ENCODE results near the gene MGP. TPM values are rescaled to one million over a fixed set of nuclear protein-coding genes. Genes with fewer than 3 reads are reported as not detected.

Gene MGP
- total RNA-seq, 2 experiments from 2014 or later, result 1.3 to 1.8 TPM

DNA sequence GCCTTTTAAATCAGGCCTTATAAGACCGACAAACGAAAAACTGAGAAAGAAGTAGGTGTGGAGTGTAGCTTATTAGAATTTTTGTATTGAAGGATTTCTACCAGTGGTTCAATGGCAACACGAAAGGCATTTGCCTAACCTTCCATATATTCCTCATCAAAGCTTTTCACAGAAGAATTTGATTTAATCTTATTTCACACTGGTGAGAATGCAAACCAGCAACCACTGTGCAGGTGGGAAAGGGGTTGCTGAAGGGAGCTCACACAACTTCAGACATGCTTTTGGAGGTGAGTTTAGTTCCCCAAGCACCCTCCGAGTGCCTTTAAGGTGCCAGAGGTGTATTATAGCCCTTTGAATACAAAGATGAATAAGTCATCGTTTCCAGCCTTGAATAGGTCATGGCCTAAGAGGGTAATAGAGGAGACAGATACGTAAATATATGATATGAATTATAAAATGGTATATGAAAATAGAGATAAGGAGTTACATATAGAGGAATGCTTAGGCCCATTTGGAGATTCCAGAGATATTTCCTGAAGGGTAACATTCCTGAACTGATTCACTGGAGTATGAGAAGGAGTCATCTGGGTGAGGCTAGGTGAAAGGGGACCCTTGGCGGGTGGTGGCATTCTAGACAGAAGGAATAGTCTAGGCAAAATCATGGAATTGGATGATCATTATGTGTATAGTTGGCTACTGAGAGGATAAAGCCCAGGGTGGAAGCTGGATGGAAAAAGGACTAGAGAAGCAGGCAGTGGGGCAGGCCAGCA, 46.3 kb upstream of the MGP start:
- Mint-ChIP-seq H3K36me3 (ENCODE audit: low read depth) (peaks cover 88% of the 10 kb centered on the region), H3K4me1 (ENCODE audit: low read depth) (peaks cover 13% of the 10 kb centered on the region), H3K27ac (no peak overlapping the region), H3K27me3 (no peaks in the 10 kb centered on the region), H3K4me3 (no peak overlapping the region), H3K9me3 (no peaks in the 10 kb centered on the region)
- CTCF ChIA-PET, result no interaction called here
- H3K4me1 ChIP-seq (ENCODE audit: insufficient read depth, low read length), result no peaks in the 10 kb centered on the region
- ATAC-seq (ENCODE audit: poor library complexity), result no peak
- H3K4me3 ChIP-seq (ENCODE audit: low read length), result no peak overlapping the region
- POLR2A ChIA-PET, result interaction anchor here (0.6 to 1.3 kb wide), 5 partner anchors 10 to 161 kb away, joined by 3 read pairs; a partner anchor contains a TSS
- no peak overlapping the region for H3K27ac ChIP-seq (ENCODE audit: low read depth in 1 of 2, low read length in 2 of 2)
- intact Hi-C loops (cut with DNase I, micrococcal nuclease), result loop anchor here in 1 of 2 experiments (2.0 kb wide), 1 partner anchor 17 kb away; no protein-coding TSS in a partner anchor
- DNase-seq, result no peak
- TF ChIP-seq, protein P1, sequence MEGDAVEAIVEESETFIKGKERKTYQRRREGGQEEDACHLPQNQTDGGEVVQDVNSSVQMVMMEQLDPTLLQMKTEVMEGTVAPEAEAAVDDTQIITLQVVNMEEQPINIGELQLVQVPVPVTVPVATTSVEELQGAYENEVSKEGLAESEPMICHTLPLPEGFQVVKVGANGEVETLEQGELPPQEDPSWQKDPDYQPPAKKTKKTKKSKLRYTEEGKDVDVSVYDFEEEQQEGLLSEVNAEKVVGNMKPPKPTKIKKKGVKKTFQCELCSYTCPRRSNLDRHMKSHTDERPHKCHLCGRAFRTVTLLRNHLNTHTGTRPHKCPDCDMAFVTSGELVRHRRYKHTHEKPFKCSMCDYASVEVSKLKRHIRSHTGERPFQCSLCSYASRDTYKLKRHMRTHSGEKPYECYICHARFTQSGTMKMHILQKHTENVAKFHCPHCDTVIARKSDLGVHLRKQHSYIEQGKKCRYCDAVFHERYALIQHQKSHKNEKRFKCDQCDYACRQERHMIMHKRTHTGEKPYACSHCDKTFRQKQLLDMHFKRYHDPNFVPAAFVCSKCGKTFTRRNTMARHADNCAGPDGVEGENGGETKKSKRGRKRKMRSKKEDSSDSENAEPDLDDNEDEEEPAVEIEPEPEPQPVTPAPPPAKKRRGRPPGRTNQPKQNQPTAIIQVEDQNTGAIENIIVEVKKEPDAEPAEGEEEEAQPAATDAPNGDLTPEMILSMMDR (IDR thresholded peaks at IDR 0.05), result no peak
- H3K9me3 ChIP-seq (ENCODE audit: control insufficient read depth in 1 of 2, insufficient read depth in 1 of 2, low read length in 2 of 2), result no peaks in the 10 kb centered on the region
- H3K36me3 ChIP-seq (ENCODE audit: insufficient read depth, low read length), result peaks cover 92% of the 10 kb centered on the region
- no peaks in the 10 kb centered on the region for H3K27me3 ChIP-seq (ENCODE audit: control insufficient read depth in 1 of 2, insufficient read depth in 2 of 2, low read length in 2 of 2)

DNA sequence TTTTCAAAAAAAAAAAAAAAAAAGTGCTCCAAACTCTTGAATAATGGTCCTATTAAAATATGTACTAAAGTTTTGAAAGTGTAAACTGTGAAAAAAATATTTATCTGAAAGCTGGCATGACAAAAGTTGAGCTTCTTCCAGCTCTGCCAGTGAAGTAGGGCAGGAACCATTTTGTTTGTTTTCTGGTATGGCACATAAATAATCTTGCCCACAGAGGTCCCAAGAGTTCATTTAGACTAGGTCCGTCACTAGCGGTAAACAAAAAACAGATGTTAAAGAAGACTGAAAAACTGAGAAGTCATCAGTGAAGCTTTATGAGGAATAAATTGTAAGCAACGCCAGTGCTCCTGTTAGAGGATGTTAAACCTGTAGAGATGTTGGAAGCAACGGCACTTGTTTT, 45.7 kb upstream of the MGP start:
- CTCF ChIA-PET, result no interaction called here
- H3K4me1 Mint-ChIP-seq (ENCODE audit: low read depth), result peaks cover 7% of the 10 kb centered on the region
- ATAC-seq (ENCODE audit: poor library complexity) (no peak), DNase-seq (no peak)
- Histone ChIP-seq H3K27me3 (ENCODE audit: control insufficient read depth in 1 of 2, insufficient read depth in 2 of 2, low read length in 2 of 2) (no peaks in the 10 kb centered on the region), H3K36me3 (ENCODE audit: insufficient read depth, low read length) (peaks cover 89% of the 10 kb centered on the region), H3K27ac (ENCODE audit: low read depth in 1 of 2, low read length in 2 of 2) (no peak overlapping the region), H3K4me3 (ENCODE audit: low read length) (no peak overlapping the region), H3K9me3 (ENCODE audit: control insufficient read depth in 1 of 2, insufficient read depth in 1 of 2, low read length in 2 of 2) (no peaks in the 10 kb centered on the region), H3K4me1 (ENCODE audit: insufficient read depth, low read length) (no peaks in the 10 kb centered on the region)
- no peak overlapping the region for H3K27ac Mint-ChIP-seq
- TF ChIP-seq, protein P1 (IDR thresholded peaks at IDR 0.05), result no peak
- peaks cover 88% of the 10 kb centered on the region for H3K36me3 Mint-ChIP-seq (ENCODE audit: low read depth)
- no peaks in the 10 kb centered on the region for H3K9me3 Mint-ChIP-seq
- no peak overlapping the region for H3K4me3 Mint-ChIP-seq
- POLR2A ChIA-PET, result interaction anchor here (1.0 to 1.3 kb wide), 4 partner anchors 10 to 160 kb away, joined by 3 read pairs; a partner anchor contains a TSS
- intact Hi-C loops (cut with DNase I, micrococcal nuclease), result loop anchor here in 1 of 2 experiments (2.0 kb wide), 1 partner anchor 17 kb away; no protein-coding TSS in a partner anchor
- no peaks in the 10 kb centered on the region for H3K27me3 Mint-ChIP-seq

DNA sequence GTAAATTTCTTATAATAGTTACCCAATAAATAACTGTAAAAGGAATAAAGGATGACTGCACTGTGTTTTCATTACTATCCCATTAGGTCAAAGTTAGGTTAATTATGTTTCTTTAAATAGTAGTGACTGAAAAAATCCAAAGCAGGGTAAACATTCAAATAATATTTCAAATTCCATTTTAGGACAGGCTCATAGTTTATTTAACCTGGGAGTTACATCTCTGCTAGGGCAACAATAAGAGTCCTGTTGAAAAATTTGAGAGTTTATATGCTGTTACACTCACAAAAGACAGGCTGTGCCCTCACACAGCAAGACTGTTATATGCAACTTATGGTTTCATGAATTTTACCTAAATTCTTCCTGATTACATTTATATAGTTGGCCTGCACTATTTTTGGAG, 44.6 kb upstream of the MGP start:
- ATAC-seq (ENCODE audit: poor library complexity) (no peak), DNase-seq (no peak)
- Mint-ChIP-seq H3K36me3 (ENCODE audit: low read depth) (peaks cover 84% of the 10 kb centered on the region), H3K9me3 (no peaks in the 10 kb centered on the region), H3K27me3 (no peaks in the 10 kb centered on the region), H3K27ac (no peak overlapping the region), H3K4me1 (ENCODE audit: low read depth) (peaks cover 4% of the 10 kb centered on the region), H3K4me3 (no peak overlapping the region)
- H3K36me3 ChIP-seq (ENCODE audit: insufficient read depth, low read length), result peaks cover 79% of the 10 kb centered on the region
- POLR2A ChIA-PET, result no interaction called here
- TF ChIP-seq, protein P1 (IDR thresholded peaks at IDR 0.05), result no peak
- H3K9me3 ChIP-seq (ENCODE audit: control insufficient read depth in 1 of 2, insufficient read depth in 1 of 2, low read length in 2 of 2), result no peaks in the 10 kb centered on the region
- H3K27ac ChIP-seq (ENCODE audit: low read depth in 1 of 2, low read length in 2 of 2), result no peak overlapping the region
- H3K4me1 ChIP-seq (ENCODE audit: insufficient read depth, low read length), result no peaks in the 10 kb centered on the region
- H3K4me3 ChIP-seq (ENCODE audit: low read length), result no peak overlapping the region
- CTCF ChIA-PET, result interaction anchor here (1.6 kb wide), 1 partner anchor 65 kb away, joined by 6 read pairs; no protein-coding TSS in a partner anchor
- intact Hi-C loops (cut with DNase I, micrococcal nuclease), result loop anchor here in 1 of 2 experiments (2.0 kb wide), 1 partner anchor 15 kb away; no protein-coding TSS in a partner anchor
- no peaks in the 10 kb centered on the region for H3K27me3 ChIP-seq (ENCODE audit: control insufficient read depth in 1 of 2, insufficient read depth in 2 of 2, low read length in 2 of 2)
